ENCODE data around the gene NTM.

Gene NTM

DNA sequence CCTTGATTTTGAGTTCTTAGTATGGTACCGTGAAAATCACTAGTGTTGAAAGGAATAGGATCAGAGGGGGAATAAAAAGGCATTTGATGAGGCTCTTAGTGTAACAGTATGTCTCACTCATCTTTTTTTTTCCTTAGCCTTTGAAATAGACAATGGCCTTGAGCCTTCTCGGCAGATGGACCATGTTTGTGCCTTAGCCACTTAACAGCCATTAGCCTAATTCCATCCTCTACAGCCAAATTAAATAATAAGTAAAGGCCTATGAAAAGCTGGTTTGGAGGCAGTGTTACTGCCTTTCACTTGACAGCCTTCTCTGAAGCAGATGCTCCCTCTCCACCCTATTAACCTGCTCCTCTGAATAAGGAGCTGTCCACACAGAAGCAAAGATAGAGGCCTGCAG is 580.7 kb downstream of the NTM start:
- no peak for DNase-seq (ENCODE audit: low spot score)
- TF ChIP-seq, protein P1, sequence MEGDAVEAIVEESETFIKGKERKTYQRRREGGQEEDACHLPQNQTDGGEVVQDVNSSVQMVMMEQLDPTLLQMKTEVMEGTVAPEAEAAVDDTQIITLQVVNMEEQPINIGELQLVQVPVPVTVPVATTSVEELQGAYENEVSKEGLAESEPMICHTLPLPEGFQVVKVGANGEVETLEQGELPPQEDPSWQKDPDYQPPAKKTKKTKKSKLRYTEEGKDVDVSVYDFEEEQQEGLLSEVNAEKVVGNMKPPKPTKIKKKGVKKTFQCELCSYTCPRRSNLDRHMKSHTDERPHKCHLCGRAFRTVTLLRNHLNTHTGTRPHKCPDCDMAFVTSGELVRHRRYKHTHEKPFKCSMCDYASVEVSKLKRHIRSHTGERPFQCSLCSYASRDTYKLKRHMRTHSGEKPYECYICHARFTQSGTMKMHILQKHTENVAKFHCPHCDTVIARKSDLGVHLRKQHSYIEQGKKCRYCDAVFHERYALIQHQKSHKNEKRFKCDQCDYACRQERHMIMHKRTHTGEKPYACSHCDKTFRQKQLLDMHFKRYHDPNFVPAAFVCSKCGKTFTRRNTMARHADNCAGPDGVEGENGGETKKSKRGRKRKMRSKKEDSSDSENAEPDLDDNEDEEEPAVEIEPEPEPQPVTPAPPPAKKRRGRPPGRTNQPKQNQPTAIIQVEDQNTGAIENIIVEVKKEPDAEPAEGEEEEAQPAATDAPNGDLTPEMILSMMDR (IDR thresholded peaks at IDR 0.05; ENCODE audit: extremely low read depth, missing control alignments), result no peak

DNA sequence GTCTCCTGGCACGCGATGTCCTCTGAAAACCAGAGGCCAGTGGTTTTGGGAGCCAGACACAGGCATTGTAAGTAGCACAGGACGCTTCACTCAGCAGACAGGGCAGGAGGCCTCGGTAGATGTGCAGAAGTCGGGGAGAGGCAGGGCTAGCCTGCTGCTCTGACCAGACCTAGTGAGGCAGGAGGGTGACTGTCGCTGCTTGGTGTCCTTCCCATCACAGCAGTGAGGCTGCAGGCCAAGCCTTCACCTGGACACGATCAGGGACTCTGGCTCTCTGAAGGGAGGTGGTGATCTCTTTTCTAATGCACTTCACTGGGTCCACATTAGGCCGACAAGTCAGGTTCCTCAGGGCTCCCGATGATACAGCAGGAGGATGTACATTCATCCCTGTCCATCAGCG is 583.7 kb downstream of the NTM start:
- TF ChIP-seq, protein P1 (IDR thresholded peaks at IDR 0.05; ENCODE audit: extremely low read depth, missing control alignments), result no peak
- DNase-seq (ENCODE audit: low spot score), result no peak

DNA sequence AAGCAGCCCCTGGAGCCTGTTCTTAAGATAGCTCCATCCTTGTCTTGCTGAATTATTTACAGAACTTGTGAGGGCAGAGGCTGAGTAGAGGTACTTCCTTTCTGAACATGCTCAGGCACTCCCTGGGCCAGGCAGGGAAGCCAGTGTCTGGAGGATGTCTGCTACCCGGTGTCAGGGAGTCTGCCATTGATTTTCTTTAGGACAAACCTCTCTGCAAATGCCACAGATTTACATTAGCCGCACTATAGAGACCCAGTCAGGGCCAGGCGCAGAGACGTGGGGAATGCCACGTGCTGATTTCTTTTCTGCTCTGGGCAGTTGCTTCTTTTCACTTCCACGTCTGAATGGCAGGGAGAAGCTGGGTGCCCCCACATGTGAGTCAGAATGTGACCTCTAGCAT is 585.5 kb downstream of the NTM start:
- TF ChIP-seq, protein P1 (IDR thresholded peaks at IDR 0.05; ENCODE audit: extremely low read depth, missing control alignments), result no peak
- no peak for DNase-seq (ENCODE audit: low spot score)

DNA sequence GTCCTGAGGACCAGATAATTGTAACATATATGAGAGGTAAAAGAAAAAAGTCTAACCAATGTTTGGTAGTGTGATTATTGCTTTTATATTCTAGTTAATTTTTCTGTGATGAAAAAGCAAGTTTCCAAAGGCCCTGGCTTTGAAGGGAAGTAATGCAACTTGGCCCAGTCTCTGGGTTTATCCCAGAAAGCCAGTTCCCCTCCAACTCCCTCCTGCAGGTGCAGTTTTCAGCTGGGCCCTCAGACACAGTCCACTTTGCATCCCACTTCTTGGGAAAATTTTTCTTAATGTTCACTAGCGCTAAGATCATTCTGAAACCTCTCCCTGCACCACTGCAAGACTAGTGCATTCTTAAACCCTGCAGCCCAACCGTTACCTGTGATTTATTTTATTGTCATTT is 586.8 kb downstream of the NTM start:
- DNase-seq (ENCODE audit: low spot score), result no peak
- TF ChIP-seq, protein P1 (IDR thresholded peaks at IDR 0.05; ENCODE audit: extremely low read depth, missing control alignments), result no peak

DNA sequence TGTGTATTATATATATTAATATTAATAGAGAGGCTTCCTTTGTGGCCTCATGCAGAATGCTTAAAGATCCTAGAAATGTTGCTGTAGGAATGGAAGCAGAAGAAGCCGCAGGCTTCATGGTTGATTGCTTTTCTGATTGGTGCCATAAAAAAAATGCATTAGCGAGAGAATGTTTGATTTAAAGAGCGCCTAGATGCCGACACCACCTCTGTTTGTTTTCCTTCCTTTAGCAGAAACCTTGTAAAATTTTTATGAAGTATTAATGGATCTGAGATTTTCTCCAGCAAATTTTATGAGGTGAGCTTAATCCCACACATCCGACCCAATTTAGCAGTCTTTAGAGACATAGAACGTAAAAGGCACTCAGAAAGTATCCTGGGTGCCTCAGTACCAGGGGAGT is 587.5 kb downstream of the NTM start:
- TF ChIP-seq, protein P1 (IDR thresholded peaks at IDR 0.05; ENCODE audit: extremely low read depth, missing control alignments), result no peak
- no peak for DNase-seq (ENCODE audit: low spot score)

DNA sequence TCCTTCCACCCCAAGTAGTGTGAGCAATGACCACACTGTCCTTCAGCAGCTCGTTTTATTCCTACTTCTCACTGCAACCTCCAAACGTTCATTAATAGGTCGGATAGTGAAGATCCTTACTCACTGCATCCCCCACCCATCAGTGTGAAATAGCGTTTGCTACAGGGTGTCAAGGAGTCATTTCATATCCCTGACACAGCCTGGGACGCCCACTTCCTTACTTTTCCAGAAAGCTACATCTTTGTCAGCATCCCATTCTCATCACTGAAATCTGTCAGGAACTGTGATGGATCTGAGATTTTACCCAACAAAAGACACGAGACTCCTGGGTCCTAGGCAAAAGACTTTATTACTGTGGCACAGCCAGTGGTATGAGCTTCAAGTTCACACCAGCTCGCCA is 592.4 kb downstream of the NTM start:
- DNase-seq (ENCODE audit: low spot score), result no peak
- TF ChIP-seq, protein P1 (IDR thresholded peaks at IDR 0.05; ENCODE audit: extremely low read depth, missing control alignments), result no peak

DNA sequence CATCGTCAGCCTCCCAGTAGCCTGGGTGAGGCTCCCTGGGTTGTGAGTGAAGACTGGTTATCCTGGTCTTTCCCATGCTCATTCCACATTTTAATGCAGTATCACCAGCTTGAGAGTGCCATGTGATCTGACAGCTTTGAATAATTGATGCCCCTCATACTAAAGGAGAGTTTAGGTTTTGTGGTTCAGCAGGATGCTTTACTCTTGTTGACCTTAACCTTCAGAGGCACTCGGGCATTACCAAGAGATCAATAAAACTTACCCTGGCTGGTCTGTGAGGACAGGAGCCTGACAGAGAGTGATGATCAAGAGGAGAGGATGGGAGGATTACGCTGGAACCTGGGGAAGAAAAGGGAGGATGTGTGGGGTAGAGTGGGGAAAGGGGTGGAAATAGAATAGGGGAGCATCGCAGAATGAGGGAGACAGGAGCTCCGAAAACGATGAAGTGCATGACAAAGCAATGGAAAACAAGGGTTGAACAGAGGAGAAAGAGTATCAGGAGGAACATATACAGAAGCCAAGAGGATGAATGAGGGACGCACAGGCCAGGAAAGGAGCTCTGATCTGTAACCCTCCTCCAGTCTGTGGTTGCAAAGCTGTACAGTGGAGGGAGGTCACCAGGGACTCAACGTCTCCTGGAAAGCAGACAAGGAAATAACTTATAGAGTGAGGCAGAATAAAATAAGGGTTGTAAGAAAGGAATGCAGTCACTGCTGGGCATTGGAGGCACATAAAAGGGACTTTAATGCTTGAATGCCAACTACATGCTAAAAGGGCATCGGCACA is 594.5 kb downstream of the NTM start:
- TF ChIP-seq, protein P1 (IDR thresholded peaks at IDR 0.05; ENCODE audit: extremely low read depth, missing control alignments), result no peak
- no peak for DNase-seq (ENCODE audit: low spot score)
